Colonic mucosa (tissue), 4 donors: ENCODE results near the gene C19orf85. TPM values are rescaled to one million over a fixed set of nuclear protein-coding genes. Genes with fewer than 3 reads are reported as not detected.

Experiments
- DNase-seq: peaks from one replicate; pipeline ENCODE4 v3.0.0-alpha.2; 2020
- H3K27ac ChIP-seq: fragments of 200-600 bp; one replicate; pipeline ENCODE4 v1.8.0; 2021
- H3K27me3 ChIP-seq: fragments of 200-600 bp; one replicate; pipeline ENCODE4 v1.8.0; 2021
- H3K36me3 ChIP-seq: fragments of 200-600 bp; one replicate; pipeline ENCODE4 v1.8.0; 2021
- H3K4me1 ChIP-seq: fragments of 200-600 bp; one replicate; pipeline ENCODE4 v1.8.0; 2021; ENCODE audit warnings: mild to moderate bottlenecking
- H3K4me3 ChIP-seq: fragments of 200-600 bp; one replicate; pipeline ENCODE4 v1.8.0; 2021
- H3K9ac ChIP-seq, 2 donors: one replicate each; pipeline ENCODE4 v1.7.0; 2013; ENCODE audit warnings: control low read depth in 2 of 2, low read depth in 2 of 2, low read length in 2 of 2
- H3K9me3 ChIP-seq: fragments of 200-600 bp; one replicate; pipeline ENCODE4 v1.8.0; 2021
- CTCF ChIP-seq: fragments of 200-600 bp; IDR thresholded peaks from one replicate; pipeline ENCODE4 v1.8.0; 2022; ENCODE audit warnings: antibody characterized with exemption, mild to moderate bottlenecking
- intact Hi-C: fragments of 100-400 bp; cut with DNase I; formaldehyde crosslinking; loops from one replicate; pipeline ENCODE4 v1.14.1; 2022
- total RNA-seq, 2 donors: library from RNA; stranded (reverse); fragmentation: NEBNext Ultra II Directional in 1 of 2; extraction: Animal tissue kit (Norgen Biotek cat#: 25700) in 1 of 2; gene quantifications; one replicate each; pipeline ENCODE4 v1.2.1, GENCODE V29; 2021
- donor health status: healthy.
- donor health status: DM: no; HTN: no; CAD: no.
- donor health status: DM: no; HTN: no; CAD: no.

Gene C19orf85
- total RNA-seq, 2 donors from 2014 or later, result not detected

GRCh38 chr19:55460670-55461258, 3.8 kb downstream of the C19orf85 start:
- Histone ChIP-seq H3K4me3 (peak overlapping the region; percentile 78), H3K27ac (peak overlapping the region; percentile 87), H3K4me1 (no peaks in the 10 kb centered on the region), H3K36me3 (no peaks in the 10 kb centered on the region), H3K9ac (peak overlapping the region; percentile 31 to 88), H3K9me3 (no peaks in the 10 kb centered on the region), H3K27me3 (no peaks in the 10 kb centered on the region)
- intact Hi-C loops, result no loop called here
- DNase-seq, result peak; percentile 92
- no peak for TF ChIP-seq CTCF

GRCh38 chr19:55459950-55460657, 4.4 kb downstream of the C19orf85 start:
- H3K27ac ChIP-seq, result peak overlapping the region; percentile 87
- DNase-seq, result peak; percentile 46
- no peaks in the 10 kb centered on the region for H3K36me3 ChIP-seq
- peak overlapping the region; percentile 78 for H3K4me3 ChIP-seq
- peak overlapping the region in 1 of 2 donors; percentile 88 for H3K9ac ChIP-seq
- no peaks in the 10 kb centered on the region for H3K9me3 ChIP-seq
- TF ChIP-seq CTCF, result no peak
- no peaks in the 10 kb centered on the region for H3K4me1 ChIP-seq
- H3K27me3 ChIP-seq, result no peaks in the 10 kb centered on the region
- intact Hi-C loops, result no loop called here

GRCh38 chr19:55459551-55459949, 5.0 kb downstream of the C19orf85 start:
- no peak overlapping the region for H3K27ac ChIP-seq
- H3K4me1 ChIP-seq, result no peaks in the 10 kb centered on the region
- no peaks in the 10 kb centered on the region for H3K9me3 ChIP-seq
- no peak for TF ChIP-seq CTCF
- H3K4me3 ChIP-seq, result no peak overlapping the region
- no peaks in the 10 kb centered on the region for H3K27me3 ChIP-seq
- intact Hi-C loops, result no loop called here
- no peak for DNase-seq
- no peak overlapping the region for H3K9ac ChIP-seq
- H3K36me3 ChIP-seq, result no peaks in the 10 kb centered on the region

- intact Hi-C loops, result no loop called here
- no peak overlapping the region for H3K27ac ChIP-seq
- no peak for DNase-seq
- no peaks in the 10 kb centered on the region for H3K9me3 ChIP-seq
- no peaks in the 10 kb centered on the region for H3K27me3 ChIP-seq
- H3K36me3 ChIP-seq, result no peaks in the 10 kb centered on the region
- no peak overlapping the region for H3K4me3 ChIP-seq
- H3K9ac ChIP-seq, result no peak overlapping the region
- H3K4me1 ChIP-seq, result no peaks in the 10 kb centered on the region
- no peak for TF ChIP-seq CTCF
Observed at GRCh38 chr19:55457683-55458457, 6.7 kb downstream of the C19orf85 start.

GRCh38 chr19:55456347-55456746, 8.2 kb downstream of the C19orf85 start:
- H3K27ac ChIP-seq, result no peak overlapping the region
- H3K27me3 ChIP-seq, result peaks cover 11% of the 10 kb centered on the region
- no peak overlapping the region for H3K9ac ChIP-seq
- no peaks in the 10 kb centered on the region for H3K36me3 ChIP-seq
- intact Hi-C loops, result no loop called here
- H3K9me3 ChIP-seq, result no peaks in the 10 kb centered on the region
- no peaks in the 10 kb centered on the region for H3K4me1 ChIP-seq
- no peak overlapping the region for H3K4me3 ChIP-seq
- no peak for DNase-seq
- TF ChIP-seq CTCF, result no peak
